ENCODE measurements around the gene C1QTNF3.
"Not testable (repeated sequence)": the region's sequence is repeated elsewhere in the genome, so short reads cannot be mapped to it uniquely, and the experiment has no call there.

C1QTNF3 gene

GRCh38 chr5:34039398-34040157 lies 3.4 kb downstream of the C1QTNF3 start:
- TF ChIP-seq ZNF274 (IDR thresholded peaks at IDR 0.05; ENCODE audit: low read depth, low read length), result no peak
- no peak overlapping the region for H3K4me3 ChIP-seq (ENCODE audit: low read length)

- no peak overlapping the region for H3K4me3 ChIP-seq (ENCODE audit: low read length)
- TF ChIP-seq ZNF274 (IDR thresholded peaks at IDR 0.05; ENCODE audit: low read depth, low read length), result no peak
Measured at GRCh38 chr5:34038838-34039237, 4.2 kb downstream of the C1QTNF3 start.

- TF ChIP-seq ZNF274 (IDR thresholded peaks at IDR 0.05; ENCODE audit: low read depth, low read length), result no peak
- H3K4me3 ChIP-seq (ENCODE audit: low read length), result no peak overlapping the region
Measured at GRCh38 chr5:34038390-34038789, 4.6 kb downstream of the C1QTNF3 start.

GRCh38 chr5:34037726-34038125 lies 5.3 kb downstream of the C1QTNF3 start:
- no peak overlapping the region for H3K4me3 ChIP-seq (ENCODE audit: low read length)
- TF ChIP-seq ZNF274 (IDR thresholded peaks at IDR 0.05; ENCODE audit: low read depth, low read length), result no peak

GRCh38 chr5:34035756-34036155 lies 7.3 kb downstream of the C1QTNF3 start:
- H3K4me3 ChIP-seq (ENCODE audit: low read length), result no peak overlapping the region
- no peak for TF ChIP-seq ZNF274 (IDR thresholded peaks at IDR 0.05; ENCODE audit: low read depth, low read length)

- TF ChIP-seq ZNF274 (IDR thresholded peaks at IDR 0.05; ENCODE audit: low read depth, low read length), result no peak
- H3K4me3 ChIP-seq (ENCODE audit: low read length), result no peak overlapping the region
Measured at GRCh38 chr5:34034534-34035327, 8.3 kb downstream of the C1QTNF3 start.

GRCh38 chr5:34031966-34032365 lies 11.0 kb downstream of the C1QTNF3 start:
- H3K4me3 ChIP-seq (ENCODE audit: low read length), result no peak overlapping the region
- no peak for TF ChIP-seq ZNF274 (IDR thresholded peaks at IDR 0.05; ENCODE audit: low read depth, low read length)

GRCh38 chr5:34031117-34031516 lies 11.9 kb downstream of the C1QTNF3 start:
- no peak for TF ChIP-seq ZNF274 (IDR thresholded peaks at IDR 0.05; ENCODE audit: low read depth, low read length)

GRCh38 chr5:34030585-34030984 lies 12.4 kb downstream of the C1QTNF3 start:
- H3K4me3 ChIP-seq (ENCODE audit: low read length), result not testable (repeated sequence)

More at GRCh38 chr5:34031117-34031516, 11.9 kb downstream of the C1QTNF3 start:
- no peak overlapping the region for H3K4me3 ChIP-seq (ENCODE audit: low read length)

- TF ChIP-seq ZNF274 (IDR thresholded peaks at IDR 0.05; ENCODE audit: low read depth, low read length), result no peak
- no peak overlapping the region for H3K4me3 ChIP-seq (ENCODE audit: low read length)
Measured at GRCh38 chr5:34030048-34030447, 13.0 kb downstream of the C1QTNF3 start.

- TF ChIP-seq ZNF274 (IDR thresholded peaks at IDR 0.05; ENCODE audit: low read depth, low read length), result no peak
- no peak overlapping the region for H3K4me3 ChIP-seq (ENCODE audit: low read length)
Measured at GRCh38 chr5:34028349-34028748, 14.7 kb downstream of the C1QTNF3 start.

- no peak overlapping the region for H3K4me3 ChIP-seq (ENCODE audit: low read length)
- TF ChIP-seq ZNF274 (IDR thresholded peaks at IDR 0.05; ENCODE audit: low read depth, low read length), result no peak
Measured at GRCh38 chr5:34026089-34026761, 16.8 kb downstream of the C1QTNF3 start.

GRCh38 chr5:34022121-34022705 lies 20.8 kb downstream of the C1QTNF3 start:
- H3K4me3 ChIP-seq (ENCODE audit: low read length), result no peak overlapping the region
- no peak for TF ChIP-seq ZNF274 (IDR thresholded peaks at IDR 0.05; ENCODE audit: low read depth, low read length)

- no peak for TF ChIP-seq ZNF274 (IDR thresholded peaks at IDR 0.05; ENCODE audit: low read depth, low read length)
- no peak overlapping the region for H3K4me3 ChIP-seq (ENCODE audit: low read length)
Measured at GRCh38 chr5:34021334-34021733, 21.7 kb downstream of the C1QTNF3 start.

All from GM08714 (cell line).